ENCODE measurements around the gene KCNJ10.

The KCNJ10 gene

DNA sequence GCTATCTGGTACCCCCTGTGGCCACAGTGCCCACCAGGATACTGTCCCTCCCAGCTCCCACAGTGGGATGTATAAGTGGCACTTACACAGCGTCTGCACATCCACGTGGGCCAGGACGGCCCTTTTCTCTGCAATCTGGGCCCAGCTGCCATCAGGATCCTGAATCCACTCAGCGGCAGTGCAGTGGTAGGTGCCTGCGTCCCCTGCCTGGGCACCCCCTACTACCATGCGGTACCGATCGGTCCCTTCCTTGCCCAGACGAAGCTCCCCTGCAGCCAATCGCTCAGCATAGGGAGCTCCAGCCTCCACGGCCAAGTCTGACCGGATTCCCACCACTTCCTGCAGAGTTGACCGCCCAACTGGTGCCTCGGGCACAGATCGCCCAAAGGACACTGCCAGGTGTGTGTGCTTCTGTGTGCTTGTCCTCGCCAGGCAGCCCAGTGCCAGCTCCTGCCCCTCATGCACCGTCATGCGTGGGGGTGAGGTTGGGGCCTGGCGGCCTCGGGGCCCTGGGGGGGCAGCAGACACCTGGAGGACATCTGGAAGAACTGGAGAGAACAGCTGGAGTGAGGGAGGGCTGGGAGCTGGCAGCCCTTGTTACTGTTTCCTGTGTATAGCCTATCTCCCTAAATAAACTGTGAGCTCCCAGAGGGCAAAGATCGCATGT lies 23.8 kb upstream of the KCNJ10 start:
- no peak overlapping the region for H3K4me3 ChIP-seq (ENCODE audit: insufficient read depth, low read depth, low read length)
- 94% methylated on average over 21 of the region's 21 CpGs for WGBS, 2 experiments

DNA sequence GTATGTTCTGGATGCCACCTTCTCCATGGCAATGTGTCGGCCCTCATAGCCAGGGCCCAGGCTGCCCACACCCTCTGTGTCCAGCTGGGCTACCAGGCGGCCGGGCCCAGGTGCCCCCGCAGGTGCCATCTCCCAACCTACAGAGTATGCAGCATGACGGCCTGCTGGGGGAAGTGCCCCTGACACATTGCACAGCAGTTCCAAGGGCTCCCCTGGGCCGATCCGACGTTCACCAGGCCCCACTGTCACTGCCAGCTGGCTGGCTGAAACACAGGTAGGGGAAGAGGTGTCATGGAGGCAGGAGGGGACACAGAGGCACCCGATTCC lies 23.1 kb upstream of the KCNJ10 start:
- H3K27ac ChIP-seq (ENCODE audit: insufficient read depth, low read depth, low read length, poor library complexity, severe bottlenecking): no peak overlapping the region
- whole genome bisulfite sequencing, 2 experiments: 93 to 94% methylated on average over 9 of the region's 9 CpGs
- H3K4me1 ChIP-seq (ENCODE audit: control insufficient read depth, insufficient read depth, low read length): peaks cover 23% of the 10 kb centered on the region
- H3K36me3 ChIP-seq (ENCODE audit: control insufficient read depth, insufficient read depth, low read length): no peaks in the 10 kb centered on the region
- H3K27me3 ChIP-seq (ENCODE audit: control insufficient read depth, insufficient read depth, low read length, poor library complexity, severe bottlenecking): peaks cover 6% of the 10 kb centered on the region
- no peak overlapping the region for H3K4me3 ChIP-seq (ENCODE audit: insufficient read depth, low read depth, low read length)
- no peaks in the 10 kb centered on the region for H3K9me3 ChIP-seq (ENCODE audit: control insufficient read depth, low read length)

More for the DNA sequence above, 23.8 kb upstream of the KCNJ10 start:
- H3K36me3 ChIP-seq (ENCODE audit: control insufficient read depth, insufficient read depth, low read length): no peaks in the 10 kb centered on the region
- H3K4me1 ChIP-seq (ENCODE audit: control insufficient read depth, insufficient read depth, low read length): peaks cover 23% of the 10 kb centered on the region
- no peaks in the 10 kb centered on the region for H3K9me3 ChIP-seq (ENCODE audit: control insufficient read depth, low read length)
- no peak overlapping the region for H3K27ac ChIP-seq (ENCODE audit: insufficient read depth, low read depth, low read length, poor library complexity, severe bottlenecking)
- H3K27me3 ChIP-seq (ENCODE audit: control insufficient read depth, insufficient read depth, low read length, poor library complexity, severe bottlenecking): peaks cover 6% of the 10 kb centered on the region

GRCh38 chr1:160092366-160093068 lies 22.6 kb upstream of the KCNJ10 start:
- Histone ChIP-seq H3K36me3 (ENCODE audit: control insufficient read depth, insufficient read depth, low read length) (no peaks in the 10 kb centered on the region), H3K9me3 (ENCODE audit: control insufficient read depth, low read length) (no peaks in the 10 kb centered on the region), H3K27me3 (ENCODE audit: control insufficient read depth, insufficient read depth, low read length, poor library complexity, severe bottlenecking) (peaks cover 1% of the 10 kb centered on the region), H3K4me1 (ENCODE audit: control insufficient read depth, insufficient read depth, low read length) (peaks cover 18% of the 10 kb centered on the region), H3K4me3 (ENCODE audit: insufficient read depth, low read depth, low read length) (no peak overlapping the region), H3K27ac (ENCODE audit: insufficient read depth, low read depth, low read length, poor library complexity, severe bottlenecking) (no peak overlapping the region)
- WGBS, 2 experiments: 93 to 94% methylated on average over 32 of the region's 32 CpGs

GRCh38 chr1:160091666-160092223 lies 21.8 kb upstream of the KCNJ10 start:
- 96 to 98% methylated on average over 5 of the region's 5 CpGs for WGBS, 2 experiments
- Histone ChIP-seq H3K36me3 (ENCODE audit: control insufficient read depth, insufficient read depth, low read length) (no peaks in the 10 kb centered on the region), H3K4me1 (ENCODE audit: control insufficient read depth, insufficient read depth, low read length) (peaks cover 14% of the 10 kb centered on the region), H3K27ac (ENCODE audit: insufficient read depth, low read depth, low read length, poor library complexity, severe bottlenecking) (no peak overlapping the region), H3K4me3 (ENCODE audit: insufficient read depth, low read depth, low read length) (no peak overlapping the region), H3K9me3 (ENCODE audit: control insufficient read depth, low read length) (no peaks in the 10 kb centered on the region), H3K27me3 (ENCODE audit: control insufficient read depth, insufficient read depth, low read length, poor library complexity, severe bottlenecking) (no peaks in the 10 kb centered on the region)

DNA sequence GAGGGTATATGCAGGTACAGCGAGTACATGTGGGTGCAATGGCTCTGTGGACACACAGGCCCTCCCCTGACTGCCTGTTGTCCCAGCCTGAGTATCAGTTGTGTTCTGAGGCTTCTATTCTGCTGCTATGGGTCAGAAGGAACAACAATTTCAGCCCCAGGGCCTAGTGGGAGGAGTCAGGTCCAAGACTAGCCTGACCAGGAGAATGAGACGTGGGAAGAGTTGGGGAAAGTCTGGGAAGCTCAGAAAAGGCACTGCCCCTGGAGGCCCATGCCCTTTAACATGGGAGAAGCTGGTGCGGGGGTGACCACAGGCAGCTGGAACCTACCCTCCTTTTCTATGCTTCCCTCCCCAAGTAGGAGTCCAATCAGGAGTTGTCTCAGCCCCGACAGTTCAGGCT lies 20.8 kb upstream of the KCNJ10 start:
- Histone ChIP-seq H3K36me3 (ENCODE audit: control insufficient read depth, insufficient read depth, low read length) (no peaks in the 10 kb centered on the region), H3K27me3 (ENCODE audit: control insufficient read depth, insufficient read depth, low read length, poor library complexity, severe bottlenecking) (peaks cover 4% of the 10 kb centered on the region), H3K4me3 (ENCODE audit: insufficient read depth, low read depth, low read length) (no peak overlapping the region), H3K4me1 (ENCODE audit: control insufficient read depth, insufficient read depth, low read length) (peaks cover 10% of the 10 kb centered on the region), H3K27ac (ENCODE audit: insufficient read depth, low read depth, low read length, poor library complexity, severe bottlenecking) (no peak overlapping the region), H3K9me3 (ENCODE audit: control insufficient read depth, low read length) (no peaks in the 10 kb centered on the region)
- 87 to 90% methylated on average over 4 of the region's 4 CpGs for WGBS, 2 experiments

GRCh38 chr1:160089883-160090282 lies 19.9 kb upstream of the KCNJ10 start:
- 88 to 91% methylated on average over 3 of the region's 3 CpGs for WGBS, 2 experiments
- Histone ChIP-seq H3K36me3 (ENCODE audit: control insufficient read depth, insufficient read depth, low read length) (no peaks in the 10 kb centered on the region), H3K27me3 (ENCODE audit: control insufficient read depth, insufficient read depth, low read length, poor library complexity, severe bottlenecking) (peaks cover 12% of the 10 kb centered on the region), H3K4me1 (ENCODE audit: control insufficient read depth, insufficient read depth, low read length) (peaks cover 5% of the 10 kb centered on the region), H3K27ac (ENCODE audit: insufficient read depth, low read depth, low read length, poor library complexity, severe bottlenecking) (no peak overlapping the region), H3K9me3 (ENCODE audit: control insufficient read depth, low read length) (no peaks in the 10 kb centered on the region), H3K4me3 (ENCODE audit: insufficient read depth, low read depth, low read length) (no peak overlapping the region)

- WGBS, 2 experiments: 91% methylated on average over 11 to 12 of the region's 12 CpGs
- H3K4me3 ChIP-seq (ENCODE audit: insufficient read depth, low read depth, low read length): no peak overlapping the region
- no peaks in the 10 kb centered on the region for H3K9me3 ChIP-seq (ENCODE audit: control insufficient read depth, low read length)
- H3K27ac ChIP-seq (ENCODE audit: insufficient read depth, low read depth, low read length, poor library complexity, severe bottlenecking): no peak overlapping the region
- peaks cover 5% of the 10 kb centered on the region for H3K4me1 ChIP-seq (ENCODE audit: control insufficient read depth, insufficient read depth, low read length)
- H3K27me3 ChIP-seq (ENCODE audit: control insufficient read depth, insufficient read depth, low read length, poor library complexity, severe bottlenecking): peaks cover 39% of the 10 kb centered on the region
- no peaks in the 10 kb centered on the region for H3K36me3 ChIP-seq (ENCODE audit: control insufficient read depth, insufficient read depth, low read length)
Observed at GRCh38 chr1:160087118-160087662, 17.2 kb upstream of the KCNJ10 start.

- no peak overlapping the region for H3K27ac ChIP-seq (ENCODE audit: insufficient read depth, low read depth, low read length, poor library complexity, severe bottlenecking)
- no peak overlapping the region for H3K4me3 ChIP-seq (ENCODE audit: insufficient read depth, low read depth, low read length)
- 88 to 92% methylated on average over 4 to 5 of the region's 5 CpGs for WGBS, 2 experiments
- H3K36me3 ChIP-seq (ENCODE audit: control insufficient read depth, insufficient read depth, low read length): no peaks in the 10 kb centered on the region
- H3K9me3 ChIP-seq (ENCODE audit: control insufficient read depth, low read length): no peaks in the 10 kb centered on the region
- peaks cover 46% of the 10 kb centered on the region for H3K27me3 ChIP-seq (ENCODE audit: control insufficient read depth, insufficient read depth, low read length, poor library complexity, severe bottlenecking)
- H3K4me1 ChIP-seq (ENCODE audit: control insufficient read depth, insufficient read depth, low read length): peaks cover 5% of the 10 kb centered on the region
Observed at GRCh38 chr1:160086456-160086892, 16.5 kb upstream of the KCNJ10 start.

DNA sequence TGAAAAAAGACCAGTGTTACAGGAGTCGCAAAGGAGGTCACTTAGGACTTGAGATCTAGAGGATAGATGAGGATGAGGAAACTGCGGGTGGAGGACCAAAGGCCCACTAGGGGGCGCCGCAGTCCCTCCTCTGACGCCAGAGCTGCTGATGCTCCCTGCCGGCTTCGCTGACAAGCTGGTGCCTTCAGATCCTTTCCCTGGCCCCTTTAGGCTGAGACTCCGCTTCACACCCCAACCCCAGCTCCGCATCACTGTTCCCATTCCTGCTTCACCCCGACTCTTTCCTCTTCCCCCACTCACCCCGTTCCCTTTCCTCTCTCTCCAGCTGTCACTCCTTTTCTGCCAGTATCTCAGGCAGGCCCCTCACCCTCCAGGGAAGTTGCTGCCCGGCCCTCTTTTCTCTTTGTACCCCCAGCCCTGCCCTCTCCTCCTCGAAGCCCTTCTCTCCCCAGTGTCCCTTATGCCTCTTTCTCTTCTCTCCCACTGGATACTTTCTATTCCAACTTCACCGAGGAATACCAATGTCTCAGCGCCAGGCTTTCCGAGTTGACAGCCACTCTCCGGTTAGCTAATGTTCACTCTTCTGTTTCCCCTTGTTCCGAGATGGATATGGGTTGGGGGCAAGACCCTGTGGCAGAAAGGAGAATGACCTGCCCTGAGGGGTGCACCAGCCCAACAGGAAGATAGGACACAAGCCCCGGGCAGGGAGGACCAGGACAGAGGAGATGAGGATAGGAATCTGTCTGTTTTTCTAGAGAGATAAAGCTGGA lies 15.9 kb upstream of the KCNJ10 start:
- 40 to 42% methylated on average over 19 of the region's 19 CpGs for WGBS, 2 experiments
- Histone ChIP-seq H3K27me3 (ENCODE audit: control insufficient read depth, insufficient read depth, low read length, poor library complexity, severe bottlenecking) (peaks cover 52% of the 10 kb centered on the region), H3K4me3 (ENCODE audit: insufficient read depth, low read depth, low read length) (no peak overlapping the region), H3K27ac (ENCODE audit: insufficient read depth, low read depth, low read length, poor library complexity, severe bottlenecking) (no peak overlapping the region), H3K9me3 (ENCODE audit: control insufficient read depth, low read length) (no peaks in the 10 kb centered on the region), H3K4me1 (ENCODE audit: control insufficient read depth, insufficient read depth, low read length) (peaks cover 5% of the 10 kb centered on the region), H3K36me3 (ENCODE audit: control insufficient read depth, insufficient read depth, low read length) (no peaks in the 10 kb centered on the region)

Data from ectodermal cell (in vitro differentiated cells).